OCI-LY3 (cell line): ENCODE measurements around the gene MDP1.

Experiments used
- CTCF ChIP-seq: fragments of 200-600, 300-600 bp; sonication (generic); IDR thresholded peaks from 2 replicates; pipeline ENCODE4 v1.5.1; 2014; ENCODE audit warnings: antibody characterized with exemption, low read length, low read depth
- EZH2phosphoT487 ChIP-seq: fragments of 200-600 bp; shearing (Covaris generic); IDR thresholded peaks from 2 replicates; pipeline ENCODE4 v1.6.1; 2018; ENCODE audit warnings: antibody characterized with exemption, mixed run types, low read depth

GRCh38 chr14:24216345-24216699, 456 bp upstream of the MDP1 start:
- TF ChIP-seq CTCF (no peak), EZH2phosphoT487 (no peak)
